Hepatocyte (in vitro differentiated cells): ENCODE results near the gene C9orf57.
"Not testable (repeated sequence)": the region's sequence is repeated elsewhere in the genome, so short reads cannot be mapped to it uniquely, and the experiment has no call there.

ENCODE experiments used
- CTCF ChIP-seq: fragments of 200-600 bp; sonication (generic); IDR thresholded peaks from 2 replicates; pipeline ENCODE4 v1.5.1; 2016; ENCODE audit warnings: antibody characterized with exemption, mild to moderate bottlenecking; ENCODE audit not compliant: poor library complexity
- EZH2 ChIP-seq: fragments of 200-600 bp; sonication (generic); IDR thresholded peaks from 2 replicates; pipeline ENCODE4 v1.6.1; 2016; ENCODE audit warnings: antibody characterized with exemption, mild to moderate bottlenecking, borderline replicate concordance

DNA sequence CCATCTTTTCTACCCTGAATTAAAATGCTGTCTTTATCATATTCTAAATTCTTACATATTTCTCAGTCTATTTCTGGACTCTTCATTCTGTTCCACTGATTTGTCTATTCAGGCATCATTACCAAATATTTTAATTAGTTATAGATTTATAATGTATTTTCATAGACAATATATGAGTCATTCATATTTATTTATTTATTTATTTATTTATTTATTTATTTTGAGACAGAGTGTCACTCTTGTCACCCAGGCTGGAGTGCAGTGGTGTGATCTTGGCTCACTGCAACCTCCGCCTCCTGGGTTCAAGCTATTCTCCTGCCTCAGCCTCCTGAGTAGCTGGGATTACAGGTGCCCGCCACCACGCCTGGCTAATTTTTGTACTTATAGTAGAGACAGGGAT, 35.1 kb upstream of the C9orf57 start:
- not testable (repeated sequence) for TF ChIP-seq CTCF, EZH2
